Heart left ventricle (tissue), 13 donors: ENCODE results near the gene PPIL1.

Source experiments
- POLR2A ChIP-seq, 2 donors: fragments of 450-650 bp; IDR thresholded peaks; one replicate each; pipeline ENCODE4 v1.6.1; 2017; ENCODE audit warnings: antibody characterized with exemption in 2 of 2, mild to moderate bottlenecking in 2 of 2, moderate library complexity in 2 of 2
- TF ChIP-seq, protein P1 (sequence below), 12 donors: fragments of 200-600 bp; sonication (generic) in 4 of 12; IDR thresholded peaks; one replicate each; pipeline versions ENCODE4 v1.5.0 to v1.8.0; 2018 to 2022; ENCODE audit warnings: antibody characterized with exemption in 12 of 12, mild to moderate bottlenecking in 5 of 12
- donor health status: ischemic (EF 13 %, LVEDD 7.1; RV severe dilation, severe dysfunction).
- donor health status: DM: no; HTN: yes; CAD: no.
- donor health status: DM: no; HTN: no; CAD: no.
- donor health status: ischemic (EF 25% LVEDD 6.9; RV normal size, moderate dysfunction).
- donor health status: ischemic (EF 25% LVEDD 5.7; RV mildly dilated, moderate dysfunction).
- donor health status: ischemic (EF 35%, LVEDD 5.7; RV mildly dilated, moderate dysfunction).
- donor health status: nonischemic (EF 11% LVEDD 7.7; RV severe dilation, severe dysfunction).
- donor health status: DM: yes; HTN: yes; CAD: no.
- donor health status: PGD.
- donor health status: ischemic (EF 29% LVEDD 5.4; RV normal size, mild dysfunction).
- donor health status: nonischemic (EF 23%, LVEDD 6.1; RV moderate dilation, normal function).

DNA sequence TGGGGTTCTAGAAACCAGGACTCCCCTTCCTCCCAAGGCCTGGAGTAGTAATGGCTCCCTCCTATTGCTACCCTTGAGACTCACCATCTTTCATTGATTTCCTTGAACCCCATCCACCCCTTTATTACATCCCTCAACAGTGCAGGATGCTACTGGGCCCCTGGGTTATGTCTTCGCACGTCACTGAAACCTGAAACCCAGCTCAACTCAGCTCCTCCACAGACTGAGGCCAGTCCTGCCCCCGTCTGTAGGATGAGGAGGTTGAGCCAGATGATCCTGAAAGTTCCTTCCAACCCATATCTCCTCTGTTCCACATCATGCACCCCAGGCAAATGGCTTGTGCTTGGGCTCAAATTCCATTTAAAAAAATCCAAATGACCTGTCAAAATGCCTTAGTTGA is 56.8 kb downstream of the PPIL1 start:
- no peak for TF ChIP-seq POLR2A (IDR thresholded peaks at IDR 0.05)
- TF ChIP-seq, protein P1, sequence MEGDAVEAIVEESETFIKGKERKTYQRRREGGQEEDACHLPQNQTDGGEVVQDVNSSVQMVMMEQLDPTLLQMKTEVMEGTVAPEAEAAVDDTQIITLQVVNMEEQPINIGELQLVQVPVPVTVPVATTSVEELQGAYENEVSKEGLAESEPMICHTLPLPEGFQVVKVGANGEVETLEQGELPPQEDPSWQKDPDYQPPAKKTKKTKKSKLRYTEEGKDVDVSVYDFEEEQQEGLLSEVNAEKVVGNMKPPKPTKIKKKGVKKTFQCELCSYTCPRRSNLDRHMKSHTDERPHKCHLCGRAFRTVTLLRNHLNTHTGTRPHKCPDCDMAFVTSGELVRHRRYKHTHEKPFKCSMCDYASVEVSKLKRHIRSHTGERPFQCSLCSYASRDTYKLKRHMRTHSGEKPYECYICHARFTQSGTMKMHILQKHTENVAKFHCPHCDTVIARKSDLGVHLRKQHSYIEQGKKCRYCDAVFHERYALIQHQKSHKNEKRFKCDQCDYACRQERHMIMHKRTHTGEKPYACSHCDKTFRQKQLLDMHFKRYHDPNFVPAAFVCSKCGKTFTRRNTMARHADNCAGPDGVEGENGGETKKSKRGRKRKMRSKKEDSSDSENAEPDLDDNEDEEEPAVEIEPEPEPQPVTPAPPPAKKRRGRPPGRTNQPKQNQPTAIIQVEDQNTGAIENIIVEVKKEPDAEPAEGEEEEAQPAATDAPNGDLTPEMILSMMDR (IDR thresholded peaks at IDR 0.05), result no peak
